ENCODE data around the gene TAS2R42. TPM values are rescaled to one million over a fixed set of nuclear protein-coding genes. Genes with fewer than 3 reads are reported as not detected.
A peak's percentile ranks its signal among the peaks of the same experiment; 100 is the strongest.

Gene TAS2R42
- not detected for total RNA-seq

DNA sequence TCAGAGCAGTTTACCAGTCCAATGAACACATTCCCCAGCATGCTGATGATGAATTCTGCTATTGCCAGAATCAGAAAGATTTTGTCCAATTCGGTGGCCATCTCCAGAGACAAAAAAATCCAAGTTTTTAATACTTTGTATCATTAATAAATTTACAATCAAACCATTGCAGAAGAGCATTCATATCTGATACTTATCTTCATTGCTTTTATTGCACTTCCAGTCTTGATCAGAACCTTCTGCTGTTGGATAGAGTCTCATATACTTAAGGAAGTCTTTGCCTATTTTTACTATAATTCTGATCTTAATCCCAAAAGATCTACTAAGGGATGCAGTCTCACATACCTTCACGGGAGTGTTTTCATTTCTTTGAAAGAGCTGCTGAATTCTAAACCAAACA lies at the start of gene TAS2R42:
TAS2R42 (minus strand) TSS at position 101 of the 400 bp plus-strand sequence; CDS start at position 101, 0 bp downstream.
- DNase-seq (ENCODE audit: low spot score) = no peak
- no peak for ATAC-seq

GRCh38 chr12:11233532-11233931 lies 46.8 kb upstream of the TAS2R42 start:
- no peak for DNase-seq (ENCODE audit: low spot score)
- ATAC-seq = no peak

DNA sequence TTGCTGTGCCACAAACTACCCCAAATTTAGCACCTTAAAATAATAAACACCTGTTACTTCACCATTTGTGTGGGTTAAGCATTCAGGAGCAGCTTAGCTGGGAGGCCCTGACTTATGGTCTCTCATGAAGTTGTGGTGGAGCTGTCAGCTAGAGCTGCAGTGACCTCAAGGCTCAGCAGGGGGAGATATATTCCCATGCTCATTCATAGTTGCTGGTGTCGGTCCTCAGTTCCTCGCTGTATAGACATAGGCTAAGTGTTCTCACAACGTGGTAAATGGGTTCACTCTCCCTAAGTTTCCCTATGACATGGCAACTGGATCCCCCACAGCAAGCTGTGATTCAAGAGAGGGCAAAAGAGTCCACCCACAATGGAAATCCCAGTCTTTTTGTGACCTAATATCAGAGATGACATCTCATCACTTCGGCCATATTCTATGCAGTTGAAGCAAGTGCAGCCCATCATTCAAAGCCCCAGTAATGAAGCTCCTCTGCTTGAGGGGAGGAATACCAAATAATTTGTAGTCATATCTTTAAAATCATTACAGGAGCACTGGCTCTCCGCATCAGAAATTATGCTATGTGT lies 41.7 kb upstream of the TAS2R42 start:
- DNase-seq (ENCODE audit: low spot score) = no peak
- peak; percentile 84 for ATAC-seq

DNA sequence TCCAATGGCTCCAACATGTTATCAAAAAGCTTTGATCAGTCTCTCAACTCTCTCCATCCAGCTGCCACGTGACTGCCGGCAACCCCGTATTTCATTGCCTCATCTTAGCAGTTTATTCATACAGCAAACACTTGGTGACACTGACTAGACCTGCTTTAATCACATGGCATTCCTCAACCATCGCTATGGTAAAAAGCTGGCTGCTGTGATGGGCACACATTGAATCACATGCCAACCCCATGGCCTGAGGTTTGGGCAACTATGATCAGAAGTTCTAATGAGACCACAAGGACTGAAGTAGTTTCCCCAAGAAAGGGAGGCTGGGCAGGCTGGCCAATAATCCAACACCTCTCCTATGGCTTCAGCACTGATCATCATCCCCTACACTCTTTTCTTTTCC lies 40.6 kb upstream of the TAS2R42 start:
- ATAC-seq = no peak
- no peak for DNase-seq (ENCODE audit: low spot score)

DNA sequence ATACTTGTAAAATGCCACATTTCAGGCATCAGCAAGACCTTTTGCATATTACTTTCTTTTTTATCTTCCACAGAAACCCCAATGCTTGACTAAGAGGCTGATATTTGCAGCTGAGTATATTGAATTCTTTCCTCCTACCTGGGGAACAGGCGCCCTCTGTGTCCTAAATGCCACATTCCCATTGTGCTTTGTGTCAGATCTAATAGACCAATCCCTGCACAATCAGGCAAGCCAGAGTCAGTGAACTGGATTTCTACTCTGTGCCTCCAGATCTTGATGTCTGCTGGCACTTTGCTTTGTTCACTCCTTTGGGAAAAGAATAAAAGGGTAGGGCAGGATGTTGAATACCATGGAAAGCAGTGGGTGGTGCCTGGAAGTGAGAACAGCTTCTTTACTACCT lies 22.4 kb upstream of the TAS2R42 start:
- DNase-seq (ENCODE audit: low spot score) (no peak), ATAC-seq (no peak)

GRCh38 chr12:11204173-11204572 lies 17.4 kb upstream of the TAS2R42 start:
- ATAC-seq (no peak), DNase-seq (ENCODE audit: low spot score) (no peak)

DNA sequence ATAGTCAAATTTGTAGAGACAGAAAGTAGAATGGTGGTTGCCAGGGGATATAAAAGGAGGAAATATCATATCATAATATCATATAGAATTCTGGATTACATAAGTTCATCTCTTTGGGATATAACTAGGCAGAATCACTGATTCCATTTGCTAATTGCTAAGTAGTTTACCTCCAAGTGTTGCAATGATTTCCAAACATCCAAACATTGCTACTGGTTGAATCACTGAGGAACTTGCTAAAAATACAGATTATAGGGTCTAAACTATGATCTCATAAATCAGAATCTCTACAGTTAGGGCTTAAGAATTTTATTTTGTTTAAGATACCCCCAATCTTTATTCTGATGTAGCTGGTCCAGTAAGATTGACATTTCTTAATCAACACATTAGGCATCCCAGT lies 16.1 kb upstream of the TAS2R42 start:
- no peak for ATAC-seq
- no peak for DNase-seq (ENCODE audit: low spot score)

- DNase-seq (ENCODE audit: low spot score) = no peak
- ATAC-seq = no peak
These were observed 3.7 kb downstream of the TAS2R42 start for GRCh38 chr12:11183011-11183410.

GRCh38 chr12:11182529-11182928 lies 4.2 kb downstream of the TAS2R42 start:
- no peak for DNase-seq (ENCODE audit: low spot score)
- peak; percentile 44 for ATAC-seq

GRCh38 chr12:11178250-11178649 lies 8.5 kb downstream of the TAS2R42 start:
- ATAC-seq = no peak

DNA sequence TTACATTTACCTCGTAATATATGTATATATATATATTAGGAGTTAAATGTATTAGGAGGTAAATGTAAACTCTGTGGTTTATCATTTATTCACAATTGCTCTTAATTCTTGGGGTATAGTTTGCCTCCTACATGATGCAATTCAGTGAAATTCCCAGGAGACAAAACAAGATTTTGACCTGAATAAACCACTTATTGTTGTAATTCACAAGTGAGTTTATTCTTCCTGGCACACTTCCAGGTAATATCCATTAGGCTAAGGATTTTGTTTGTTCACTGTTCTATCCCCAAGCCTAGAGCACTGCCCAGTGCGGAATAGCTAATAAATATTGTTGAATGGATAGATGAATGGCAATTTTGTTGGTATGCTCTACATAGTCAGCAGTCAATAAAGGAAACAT lies 12.7 kb downstream of the TAS2R42 start:
- ATAC-seq (no peak), DNase-seq (ENCODE audit: low spot score) (no peak)

More at GRCh38 chr12:11178250-11178649, 8.5 kb downstream of the TAS2R42 start:
- DNase-seq (ENCODE audit: low spot score) = no peak

- ATAC-seq = no peak
- no peak for DNase-seq (ENCODE audit: low spot score)
These were observed 14.6 kb downstream of the TAS2R42 start for GRCh38 chr12:11171969-11172675.

DNA sequence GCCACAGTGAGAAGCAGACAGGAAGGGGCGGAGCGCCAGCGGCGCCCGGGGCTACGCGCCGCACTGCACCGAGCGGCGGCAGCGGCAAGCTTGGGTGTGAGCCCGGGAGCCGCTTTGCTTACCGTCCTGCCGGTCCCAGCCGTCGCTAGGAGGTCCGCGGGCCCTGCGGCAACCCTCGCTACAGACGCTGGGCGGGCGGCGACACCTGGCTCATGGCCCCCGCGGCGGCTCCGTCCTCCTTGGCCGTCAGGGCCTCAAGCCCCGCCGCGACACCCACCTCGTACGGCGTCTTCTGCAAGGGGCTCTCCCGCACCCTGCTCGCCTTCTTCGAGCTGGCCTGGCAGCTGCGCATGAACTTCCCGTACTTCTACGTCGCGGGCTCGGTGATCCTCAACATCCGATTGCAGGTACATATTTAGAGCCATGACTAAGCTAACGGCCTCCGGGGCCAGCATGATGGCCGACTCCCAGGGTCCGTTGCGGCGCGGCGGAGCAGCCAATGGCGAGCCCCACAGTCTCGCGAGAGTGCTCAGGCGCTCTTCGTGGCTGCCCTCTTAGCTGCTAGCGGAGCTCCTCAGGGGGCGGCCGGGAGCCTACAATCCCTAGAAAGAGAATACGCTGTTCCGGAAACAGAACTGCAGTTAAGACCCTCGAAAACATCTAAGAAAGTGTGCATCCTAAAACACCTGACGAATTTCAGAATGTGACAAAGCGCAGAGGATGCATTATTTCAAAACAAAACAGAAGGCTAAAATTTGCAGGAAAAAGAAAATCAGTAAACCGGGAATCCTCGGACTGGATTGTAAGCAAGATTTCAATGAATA lies 15.4 kb downstream of the TAS2R42 start, which contains the start of gene SMIM10L1:
SMIM10L1 (plus strand) TSS at position 50 of the 824 bp plus-strand sequence; CDS start at position 213, 163 bp downstream.
- DNase-seq (ENCODE audit: low spot score) = peak; percentile 92
- peak; percentile 99 for ATAC-seq

GRCh38 chr12:11170810-11171144 lies 16.0 kb downstream of the TAS2R42 start:
- ATAC-seq = no peak

GRCh38 chr12:11166300-11166699 lies 20.4 kb downstream of the TAS2R42 start:
- ATAC-seq (no peak), DNase-seq (ENCODE audit: low spot score) (no peak)

More at GRCh38 chr12:11170810-11171144, 16.0 kb downstream of the TAS2R42 start:
- no peak for DNase-seq (ENCODE audit: low spot score)

- no peak for ATAC-seq
- no peak for DNase-seq (ENCODE audit: low spot score)
These were observed 22.4 kb downstream of the TAS2R42 start for GRCh38 chr12:11164384-11164783.

- ATAC-seq = peak; percentile 46
- no peak for DNase-seq (ENCODE audit: low spot score)
These were observed 24.2 kb downstream of the TAS2R42 start for GRCh38 chr12:11162502-11162901.

DNA sequence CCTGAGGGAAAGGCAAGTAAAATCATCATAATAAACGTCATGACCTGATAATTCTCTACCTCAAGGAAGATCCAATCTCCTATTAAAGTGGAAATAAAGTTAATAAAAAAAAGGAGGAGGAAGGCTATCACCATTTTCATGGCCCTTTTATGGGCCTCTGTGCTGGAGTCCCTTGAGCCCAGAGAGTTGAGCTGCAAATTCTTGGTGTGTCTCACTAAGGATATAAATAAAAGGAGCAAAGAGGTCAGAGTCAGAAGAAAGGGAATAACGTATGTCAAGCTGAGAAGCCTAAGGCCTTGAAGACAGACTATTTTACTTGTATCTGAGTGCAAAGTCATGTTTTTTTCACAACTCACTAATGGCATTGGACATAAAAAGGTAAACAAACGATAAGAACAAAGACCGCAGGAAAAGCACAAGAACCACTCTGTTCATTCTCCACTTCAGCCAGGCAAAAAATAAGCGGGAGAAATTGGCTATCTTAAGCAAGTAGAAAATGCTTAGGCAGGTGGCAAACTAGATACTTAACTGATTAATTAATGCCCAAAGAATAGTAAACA lies 27.8 kb downstream of the TAS2R42 start:
- ATAC-seq (no peak), DNase-seq (ENCODE audit: low spot score) (no peak)

DNA sequence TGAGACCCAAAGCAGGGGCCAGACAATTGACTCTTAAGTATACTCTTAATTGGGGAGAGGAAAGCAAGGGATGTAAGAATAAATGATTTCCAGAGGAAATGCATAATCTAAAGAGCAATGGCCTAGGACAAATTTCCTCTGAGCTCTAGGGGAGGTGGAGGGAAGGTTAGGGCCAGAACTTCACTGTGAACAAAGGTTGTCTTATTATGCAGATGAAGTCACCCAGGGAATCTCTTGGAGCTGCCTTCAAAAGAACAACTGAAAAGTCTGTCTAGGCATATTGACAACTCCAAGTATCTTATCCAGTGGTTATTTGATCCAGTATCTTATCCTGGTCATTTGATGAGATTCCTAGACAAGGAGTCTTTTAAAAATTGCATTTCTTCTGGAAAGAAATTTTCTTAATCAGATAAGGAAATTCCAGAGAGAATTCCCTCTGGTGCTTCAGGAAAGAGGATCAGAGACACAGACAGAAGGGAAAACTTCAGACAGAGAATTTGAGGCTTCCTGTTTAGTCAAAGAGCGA lies 32.3 kb downstream of the TAS2R42 start:
- DNase-seq (ENCODE audit: low spot score) (no peak), ATAC-seq (no peak)

DNA sequence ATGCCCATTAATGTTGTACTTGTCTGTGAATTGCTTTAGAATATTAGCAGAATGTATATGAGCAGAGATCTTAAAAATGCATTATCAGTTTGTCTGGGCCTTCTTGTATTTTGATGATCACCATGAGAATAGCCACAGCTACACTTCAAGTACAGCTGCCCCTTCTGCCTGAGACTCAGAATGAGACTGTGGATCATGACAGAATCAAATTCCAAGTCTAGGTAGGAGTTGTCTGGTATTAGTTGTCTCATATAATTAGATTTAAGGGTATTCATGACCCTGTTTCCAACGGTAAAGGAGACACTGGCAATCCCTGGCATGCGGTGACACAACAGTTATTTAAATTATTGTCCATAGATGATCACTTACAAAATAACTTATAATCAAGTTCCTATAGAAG lies 34.0 kb downstream of the TAS2R42 start:
- ATAC-seq (no peak), DNase-seq (ENCODE audit: low spot score) (no peak)

DNA sequence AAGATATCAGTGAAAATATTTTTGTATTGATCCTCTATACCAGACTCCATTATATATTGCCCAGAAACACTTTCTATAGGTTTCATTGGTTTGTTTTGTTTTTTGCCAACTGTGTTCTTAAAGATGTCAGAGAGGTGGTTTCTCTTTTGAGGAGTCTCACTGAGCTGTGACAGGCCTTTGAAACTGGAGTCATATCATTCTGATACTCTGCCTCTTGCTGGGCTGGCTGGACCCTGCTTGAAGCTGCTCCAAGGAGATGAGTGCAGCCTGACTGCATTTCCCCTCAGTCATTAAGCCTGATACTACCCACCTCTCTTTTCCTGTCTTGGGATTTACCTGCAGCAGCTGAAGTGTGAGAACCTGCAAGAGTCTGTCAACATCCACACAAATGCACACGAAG lies 35.9 kb downstream of the TAS2R42 start:
- DNase-seq (ENCODE audit: low spot score) (no peak), ATAC-seq (no peak)
